DMS 273 (cell line): Measurements from ENCODE around the gene FLYWCH2.

Source experiments
- DNase-seq: peaks from one replicate; lab custom pipeline; 2025; ENCODE audit not compliant: unreplicated experiment; lab: John Stamatoyannopoulos, UW

Gene FLYWCH2

GRCh38 chr16:2882650-2883457, at the start of gene FLYWCH2:
Gene FLYWCH2 (plus strand): TSS chr16:2883215. CDS start chr16:2896450, 13,235 bp downstream.
- DNase-seq: peak; percentile 99

GRCh38 chr16:2833776-2834175, 49.2 kb upstream of the FLYWCH2 start:
- no peak for DNase-seq

- DNase-seq: no peak
These were observed 48.0 kb upstream of the FLYWCH2 start for GRCh38 chr16:2834968-2835367.

- DNase-seq: no peak
These were observed 47.1 kb upstream of the FLYWCH2 start for GRCh38 chr16:2835638-2836493.

- no peak for DNase-seq
These were observed 46.1 kb upstream of the FLYWCH2 start for GRCh38 chr16:2836646-2837508.

GRCh38 chr16:2838928-2839327, 44.1 kb upstream of the FLYWCH2 start:
- DNase-seq: peak; percentile 85

- DNase-seq: no peak
These were observed 43.2 kb upstream of the FLYWCH2 start for GRCh38 chr16:2839650-2840450.

- no peak for DNase-seq
These were observed 42.1 kb upstream of the FLYWCH2 start for GRCh38 chr16:2840914-2841313.

- DNase-seq: no peak
These were observed 41.2 kb upstream of the FLYWCH2 start for GRCh38 chr16:2841606-2842339.

- DNase-seq: no peak
These were observed 40.5 kb upstream of the FLYWCH2 start for GRCh38 chr16:2842340-2843000.

- DNase-seq: no peak
These were observed 39.5 kb upstream of the FLYWCH2 start for GRCh38 chr16:2843526-2843925.

- DNase-seq: no peak
These were observed 37.9 kb upstream of the FLYWCH2 start for GRCh38 chr16:2845116-2845515.

GRCh38 chr16:2846511-2847310, 36.3 kb upstream of the FLYWCH2 start:
- DNase-seq: no peak

GRCh38 chr16:2848933-2849725, 33.9 kb upstream of the FLYWCH2 start:
- DNase-seq: no peak

- no peak for DNase-seq
These were observed 30.8 kb upstream of the FLYWCH2 start for GRCh38 chr16:2852003-2852730.

- DNase-seq: no peak
These were observed 30.1 kb upstream of the FLYWCH2 start for GRCh38 chr16:2852731-2853507.
